RWPE2 (cell line): Measurements from ENCODE around the gene FKBP2.

Experiments
- ATAC-seq: fragments of 200-7000 bp; cut with Tn5 transposase; 3 replicates; pipeline ENCODE4 v1.9.1; 2021; ENCODE audit warnings: low read depth
- DNase-seq: peaks from one replicate; pipeline ENCODE4 v3.0.0-alpha.2; 2020; ENCODE audit warnings: low spot score
- H3K27ac ChIP-seq: fragments of 450-650 bp; 2 replicates; pipeline ENCODE4 v1.5.1; 2017; ENCODE audit warnings: mild to moderate bottlenecking; ENCODE audit not compliant: poor library complexity, severe bottlenecking
- H3K27me3 ChIP-seq: fragments of 250-450 bp; sonication (Bioruptor Pico); 2 replicates; pipeline ENCODE4 v1.5.1; 2021; ENCODE audit warnings: mild to moderate bottlenecking, moderate library complexity; ENCODE audit not compliant: insufficient read depth, poor library complexity, severe bottlenecking
- H3K36me3 ChIP-seq: fragments of 250-450 bp; sonication (Bioruptor Pico); 2 replicates; pipeline ENCODE4 v1.5.1; 2020; ENCODE audit warnings: low read depth, mild to moderate bottlenecking, moderate library complexity
- H3K4me1 ChIP-seq: fragments of 250-450 bp; sonication (Bioruptor Pico); 2 replicates; pipeline ENCODE4 v1.5.1; 2021; ENCODE audit warnings: mild to moderate bottlenecking, moderate library complexity; ENCODE audit not compliant: insufficient read depth, poor library complexity, severe bottlenecking
- H3K4me3 ChIP-seq: fragments of 250-450 bp; sonication (Bioruptor Pico); 2 replicates; pipeline ENCODE4 v1.5.1; 2021; ENCODE audit warnings: mild to moderate bottlenecking, moderate library complexity; ENCODE audit not compliant: severe bottlenecking
- H3K9me3 ChIP-seq: fragments of 250-450 bp; sonication (Bioruptor Pico); 2 replicates; pipeline ENCODE4 v1.5.1; 2021; ENCODE audit warnings: mild to moderate bottlenecking, moderate library complexity; ENCODE audit not compliant: severe bottlenecking
- TF ChIP-seq, protein P1 (sequence below): fragments of 450-650 bp; IDR thresholded peaks from one replicate; pipeline ENCODE4 v1.5.1; 2017; ENCODE audit warnings: mild to moderate bottlenecking, moderate library complexity; ENCODE audit not compliant: poor library complexity, severe bottlenecking

Gene FKBP2

DNA sequence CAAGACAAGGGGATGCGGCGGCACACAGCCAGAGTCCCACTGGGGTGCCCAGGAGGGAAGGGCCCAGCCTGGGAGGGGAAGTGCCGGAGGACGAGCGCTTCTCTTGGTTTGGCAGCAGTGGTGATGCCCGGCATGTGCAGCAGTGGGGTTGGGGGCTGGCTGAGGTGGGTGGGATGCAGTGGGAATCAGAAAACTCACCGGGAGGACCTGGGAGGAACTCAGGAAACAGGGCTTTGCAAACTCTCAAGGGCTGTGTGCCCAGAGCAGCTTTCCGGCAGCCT is 31.4 kb upstream of the FKBP2 start:
- no peak for DNase-seq

DNA sequence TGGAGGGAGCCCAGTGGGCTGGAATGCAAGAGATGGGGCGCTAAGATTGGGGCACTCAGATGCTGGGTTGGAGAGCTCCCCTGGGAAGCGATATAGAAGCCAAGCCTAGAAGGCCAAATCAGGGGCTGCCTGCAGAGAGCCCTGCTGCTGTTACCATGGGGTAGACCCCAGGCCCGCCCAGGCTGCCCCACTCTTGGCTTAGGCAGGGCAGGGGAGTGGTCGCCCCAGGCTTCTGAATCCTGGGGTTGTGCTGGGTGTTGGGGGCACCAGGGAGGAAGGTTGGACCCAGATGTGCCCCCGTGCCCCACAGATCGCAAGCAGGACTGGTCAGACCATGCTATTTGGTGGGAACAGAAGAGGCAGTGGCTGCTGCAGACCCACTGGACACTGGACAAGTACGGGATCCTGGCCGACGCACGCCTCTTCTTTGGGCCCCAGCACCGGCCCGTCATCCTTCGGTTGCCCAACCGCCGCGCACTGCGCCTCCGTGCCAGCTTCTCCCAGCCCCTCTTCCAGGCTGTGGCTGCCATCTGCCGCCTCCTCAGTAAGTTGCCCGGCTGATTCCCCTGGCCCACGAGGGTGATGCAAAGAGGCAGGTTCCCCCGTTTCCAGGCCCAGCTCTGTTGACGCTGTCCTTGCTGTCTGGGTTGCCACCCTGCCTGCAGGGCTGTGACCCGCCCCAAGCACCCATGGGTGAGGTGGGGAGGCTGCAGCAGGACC is 30.4 kb upstream of the FKBP2 start:
- Histone ChIP-seq H3K4me1 (no peaks in the 10 kb centered on the region), H3K9me3 (no peaks in the 10 kb centered on the region), H3K27ac (no peak overlapping the region), H3K27me3 (no peaks in the 10 kb centered on the region), H3K36me3 (peaks cover 12% of the 10 kb centered on the region), H3K4me3 (no peak overlapping the region)
- TF ChIP-seq, protein P1, sequence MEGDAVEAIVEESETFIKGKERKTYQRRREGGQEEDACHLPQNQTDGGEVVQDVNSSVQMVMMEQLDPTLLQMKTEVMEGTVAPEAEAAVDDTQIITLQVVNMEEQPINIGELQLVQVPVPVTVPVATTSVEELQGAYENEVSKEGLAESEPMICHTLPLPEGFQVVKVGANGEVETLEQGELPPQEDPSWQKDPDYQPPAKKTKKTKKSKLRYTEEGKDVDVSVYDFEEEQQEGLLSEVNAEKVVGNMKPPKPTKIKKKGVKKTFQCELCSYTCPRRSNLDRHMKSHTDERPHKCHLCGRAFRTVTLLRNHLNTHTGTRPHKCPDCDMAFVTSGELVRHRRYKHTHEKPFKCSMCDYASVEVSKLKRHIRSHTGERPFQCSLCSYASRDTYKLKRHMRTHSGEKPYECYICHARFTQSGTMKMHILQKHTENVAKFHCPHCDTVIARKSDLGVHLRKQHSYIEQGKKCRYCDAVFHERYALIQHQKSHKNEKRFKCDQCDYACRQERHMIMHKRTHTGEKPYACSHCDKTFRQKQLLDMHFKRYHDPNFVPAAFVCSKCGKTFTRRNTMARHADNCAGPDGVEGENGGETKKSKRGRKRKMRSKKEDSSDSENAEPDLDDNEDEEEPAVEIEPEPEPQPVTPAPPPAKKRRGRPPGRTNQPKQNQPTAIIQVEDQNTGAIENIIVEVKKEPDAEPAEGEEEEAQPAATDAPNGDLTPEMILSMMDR: no peak
- DNase-seq: no peak
- no peak for ATAC-seq

More for the DNA sequence above, 31.4 kb upstream of the FKBP2 start:
- Histone ChIP-seq H3K4me3 (no peak overlapping the region), H3K27ac (no peak overlapping the region), H3K27me3 (no peaks in the 10 kb centered on the region), H3K36me3 (peaks cover 21% of the 10 kb centered on the region), H3K9me3 (no peaks in the 10 kb centered on the region), H3K4me1 (no peaks in the 10 kb centered on the region)
- ATAC-seq: no peak
- TF ChIP-seq, protein P1: no peak

DNA sequence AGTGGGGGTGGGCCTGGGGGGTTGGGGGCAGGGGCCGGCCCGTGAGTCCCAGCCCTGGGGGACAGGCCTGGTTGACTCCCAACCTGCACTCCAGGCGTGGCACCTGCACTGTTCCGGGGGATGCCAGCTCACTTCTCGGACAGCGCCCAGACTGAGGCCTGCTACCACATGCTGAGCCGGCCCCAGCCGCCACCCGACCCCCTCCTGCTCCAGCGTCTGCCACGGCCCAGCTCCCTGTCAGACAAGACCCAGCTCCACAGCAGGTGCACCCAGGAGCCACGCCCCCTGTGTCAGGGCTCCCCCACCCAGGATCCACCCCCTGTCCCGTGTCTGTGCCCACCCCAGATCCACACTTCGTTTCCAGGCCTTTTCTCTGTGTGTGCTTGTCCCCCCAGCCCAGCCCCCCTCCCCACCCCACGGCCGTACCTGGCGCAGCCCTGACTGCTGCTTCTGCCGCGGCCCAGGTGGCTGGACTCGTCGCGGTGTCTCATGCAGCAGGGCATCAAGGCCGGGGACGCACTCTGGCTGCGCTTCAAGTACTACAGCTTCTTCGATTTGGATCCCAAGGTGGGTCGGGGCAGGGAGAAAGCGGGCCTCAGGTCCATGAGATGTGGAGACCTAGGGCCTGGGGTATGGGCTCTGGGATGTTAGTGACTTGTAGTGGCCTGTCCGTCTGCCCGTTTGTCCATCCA is 29.6 kb upstream of the FKBP2 start:
- Histone ChIP-seq H3K27ac (no peak overlapping the region), H3K4me1 (no peaks in the 10 kb centered on the region), H3K4me3 (no peak overlapping the region), H3K9me3 (no peaks in the 10 kb centered on the region), H3K27me3 (no peaks in the 10 kb centered on the region), H3K36me3 (peaks cover 7% of the 10 kb centered on the region)
- no peak for DNase-seq
- ATAC-seq: no peak
- TF ChIP-seq, protein P1: no peak

DNA sequence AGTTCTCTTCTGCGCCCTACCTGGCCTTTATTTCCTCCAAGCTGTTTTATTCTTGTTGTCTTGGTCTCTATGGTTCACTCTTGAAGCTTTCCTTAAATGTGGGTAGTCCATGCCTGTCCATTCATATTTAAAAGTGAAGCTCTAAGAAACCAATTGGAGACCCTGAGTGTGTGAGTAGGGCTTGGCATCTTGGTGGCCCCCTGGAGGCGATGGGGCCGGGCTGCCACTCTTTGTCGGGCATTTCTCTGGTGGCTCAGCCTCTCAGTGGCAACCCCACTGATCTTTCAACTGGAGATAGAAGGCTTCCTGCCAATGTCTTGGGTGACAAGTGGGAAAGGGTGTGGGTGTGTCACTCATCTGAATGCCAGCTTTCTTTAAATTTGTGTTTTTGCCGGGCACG is 24.0 kb upstream of the FKBP2 start:
- no peaks in the 10 kb centered on the region for H3K4me1 ChIP-seq
- H3K27ac ChIP-seq: no peak overlapping the region
- DNase-seq: no peak
- H3K9me3 ChIP-seq: no peaks in the 10 kb centered on the region
- no peak overlapping the region for H3K4me3 ChIP-seq
- no peaks in the 10 kb centered on the region for H3K36me3 ChIP-seq
- ATAC-seq: no peak
- no peaks in the 10 kb centered on the region for H3K27me3 ChIP-seq
- TF ChIP-seq, protein P1: no peak

DNA sequence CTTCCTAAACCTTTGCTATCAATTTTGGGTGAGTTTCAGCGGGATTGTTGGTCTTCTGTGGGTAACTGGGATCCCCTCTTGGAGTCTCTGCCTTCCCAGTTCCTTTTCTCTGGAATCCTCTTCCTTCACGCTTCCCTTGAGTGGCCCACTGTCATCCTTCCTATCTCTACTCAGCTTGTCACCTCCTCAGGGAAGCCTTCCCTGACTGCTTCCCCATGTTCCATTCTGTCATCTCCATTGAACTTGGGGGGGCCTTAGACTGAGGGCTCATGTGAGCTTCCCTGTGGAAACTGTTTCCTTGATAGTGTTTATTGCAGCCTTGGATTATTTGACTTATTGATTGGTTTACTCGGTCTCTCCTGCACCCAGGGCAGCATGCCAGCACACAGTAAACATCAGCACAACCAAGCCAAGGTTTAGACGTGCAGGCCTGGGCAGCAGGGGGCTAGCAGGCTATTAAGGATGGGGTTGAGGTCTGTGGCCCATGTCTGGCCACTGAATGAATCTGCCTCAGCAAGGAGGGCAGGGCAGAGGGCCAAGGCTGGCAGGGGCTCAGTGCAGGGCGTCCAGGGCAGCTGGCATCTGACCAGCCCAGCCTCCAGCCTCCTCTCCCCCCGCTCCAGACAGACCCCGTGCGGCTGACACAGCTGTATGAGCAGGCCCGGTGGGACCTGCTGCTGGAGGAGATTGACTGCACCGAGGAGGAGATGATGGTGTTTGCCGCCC is 22.1 kb upstream of the FKBP2 start:
- H3K36me3 ChIP-seq: no peaks in the 10 kb centered on the region

More for the DNA sequence above, 22.1 kb upstream of the FKBP2 start:
- Histone ChIP-seq H3K9me3 (no peaks in the 10 kb centered on the region), H3K4me3 (no peak overlapping the region), H3K27me3 (no peaks in the 10 kb centered on the region), H3K27ac (no peak overlapping the region), H3K4me1 (peaks cover 1% of the 10 kb centered on the region)
- TF ChIP-seq, protein P1: no peak
- DNase-seq: no peak
- no peak for ATAC-seq
